ENCODE measurements around the gene MRPL10. TPM values are rescaled to one million over a fixed set of nuclear protein-coding genes. Genes with fewer than 3 reads are reported as not detected.

Gene MRPL10
- total RNA-seq, 4 donors from 2014 or later, result 34.9 to 74.9 (median 55.0) TPM

DNA sequence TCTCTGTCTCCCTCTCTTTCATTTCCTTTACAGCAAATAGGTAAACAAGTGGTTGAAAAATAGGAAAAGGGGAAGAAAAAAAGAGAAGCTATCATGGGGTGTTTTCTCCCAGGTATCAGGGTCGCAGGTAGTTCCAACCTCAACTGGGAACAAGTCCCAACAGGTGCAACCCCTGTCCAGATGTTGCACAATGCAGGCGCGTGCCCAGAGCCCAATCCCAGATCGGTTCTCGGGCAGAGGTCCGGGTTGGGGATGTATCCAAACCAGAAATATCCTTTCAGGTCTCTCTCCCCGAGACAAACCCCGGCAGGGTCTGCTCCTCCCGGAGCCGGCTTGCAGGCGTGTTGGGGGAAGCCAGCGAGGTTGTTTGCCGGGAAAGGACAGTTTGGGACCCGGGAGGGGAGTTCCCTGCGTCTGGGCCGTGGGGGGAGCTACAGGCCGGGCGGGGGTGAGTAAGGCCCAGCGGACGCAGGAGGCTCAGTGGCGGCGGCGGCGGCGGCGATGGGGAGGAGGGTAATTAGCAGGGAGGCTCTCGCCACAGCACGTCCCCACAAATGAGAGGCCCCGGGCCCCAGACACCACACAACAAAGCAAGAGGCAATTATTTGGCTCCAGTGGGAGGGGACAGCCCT, 40.8 kb upstream of the MRPL10 start:
- peaks cover 98% of the 10 kb centered on the region for H3K27me3 ChIP-seq
- no peaks in the 10 kb centered on the region for H3K36me3 ChIP-seq
- no peak overlapping the region for H3K27ac ChIP-seq
- ATAC-seq, result no peak
- TF ChIP-seq, protein P1, sequence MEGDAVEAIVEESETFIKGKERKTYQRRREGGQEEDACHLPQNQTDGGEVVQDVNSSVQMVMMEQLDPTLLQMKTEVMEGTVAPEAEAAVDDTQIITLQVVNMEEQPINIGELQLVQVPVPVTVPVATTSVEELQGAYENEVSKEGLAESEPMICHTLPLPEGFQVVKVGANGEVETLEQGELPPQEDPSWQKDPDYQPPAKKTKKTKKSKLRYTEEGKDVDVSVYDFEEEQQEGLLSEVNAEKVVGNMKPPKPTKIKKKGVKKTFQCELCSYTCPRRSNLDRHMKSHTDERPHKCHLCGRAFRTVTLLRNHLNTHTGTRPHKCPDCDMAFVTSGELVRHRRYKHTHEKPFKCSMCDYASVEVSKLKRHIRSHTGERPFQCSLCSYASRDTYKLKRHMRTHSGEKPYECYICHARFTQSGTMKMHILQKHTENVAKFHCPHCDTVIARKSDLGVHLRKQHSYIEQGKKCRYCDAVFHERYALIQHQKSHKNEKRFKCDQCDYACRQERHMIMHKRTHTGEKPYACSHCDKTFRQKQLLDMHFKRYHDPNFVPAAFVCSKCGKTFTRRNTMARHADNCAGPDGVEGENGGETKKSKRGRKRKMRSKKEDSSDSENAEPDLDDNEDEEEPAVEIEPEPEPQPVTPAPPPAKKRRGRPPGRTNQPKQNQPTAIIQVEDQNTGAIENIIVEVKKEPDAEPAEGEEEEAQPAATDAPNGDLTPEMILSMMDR (IDR thresholded peaks at IDR 0.05), result no peak
- TF ChIP-seq POLR2A (IDR thresholded peaks at IDR 0.05), result no peak
- no peak for TF ChIP-seq POLR2AphosphoS5 (IDR thresholded peaks at IDR 0.05)
- no peak for TF ChIP-seq EP300 (IDR thresholded peaks at IDR 0.05)
- no peaks in the 10 kb centered on the region for H3K9me3 ChIP-seq
- H3K4me1 ChIP-seq, result peaks cover 0 to 7% (median 0%) of the 10 kb centered on the region in 3 donors
- H3K4me3 ChIP-seq, result no peak overlapping the region
- WGBS, 2 donors (ENCODE audit: low coverage in 1 of 2), result 30% methylated on average over 5 of the region's 29 CpGs; no CpG with 5 or more reads in 1 of the 2 donors

GRCh38 chr17:47871048-47871447, 39.7 kb upstream of the MRPL10 start:
- peaks cover 0 to 7% (median 0%) of the 10 kb centered on the region in 3 donors for H3K4me1 ChIP-seq
- no peak overlapping the region for H3K4me3 ChIP-seq
- no peak for ATAC-seq
- no peaks in the 10 kb centered on the region for H3K9me3 ChIP-seq
- H3K36me3 ChIP-seq, result no peaks in the 10 kb centered on the region
- H3K27me3 ChIP-seq, result peaks cover 100% of the 10 kb centered on the region
- TF ChIP-seq POLR2AphosphoS5 (IDR thresholded peaks at IDR 0.05) (no peak), POLR2A (IDR thresholded peaks at IDR 0.05) (no peak), EP300 (IDR thresholded peaks at IDR 0.05) (no peak)
- TF ChIP-seq, protein P1 (IDR thresholded peaks at IDR 0.05), result no peak
- H3K27ac ChIP-seq, result no peak overlapping the region

DNA sequence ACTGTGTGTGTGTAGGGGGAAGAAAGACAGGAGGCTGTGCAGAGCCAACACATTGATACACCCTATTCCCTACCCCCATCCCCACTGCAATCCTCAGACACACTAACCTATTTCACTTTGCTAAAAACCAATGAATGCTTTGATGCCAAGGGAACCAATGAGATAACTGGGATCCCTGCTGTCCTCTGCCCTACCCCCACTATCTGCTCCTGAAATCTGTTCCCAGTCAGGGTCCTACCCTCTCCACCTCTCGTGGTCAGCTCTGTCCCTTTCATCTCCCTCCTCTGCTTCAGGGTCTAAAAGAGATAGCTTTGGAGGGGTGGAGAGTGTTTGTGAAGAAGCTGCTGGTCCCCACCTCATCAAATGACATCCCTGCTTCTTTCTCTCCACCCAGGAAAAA, 38.7 kb upstream of the MRPL10 start:
- no peak overlapping the region for H3K4me3 ChIP-seq
- 14% methylated on average over 1 of the region's 1 CpG; no CpG with 5 or more reads in 1 of the 2 donors for WGBS, 2 donors (ENCODE audit: low coverage in 1 of 2)
- H3K4me1 ChIP-seq, result peaks cover 0 to 7% (median 0%) of the 10 kb centered on the region in 3 donors
- H3K36me3 ChIP-seq, result no peaks in the 10 kb centered on the region
- H3K27ac ChIP-seq, result no peak overlapping the region
- no peaks in the 10 kb centered on the region for H3K9me3 ChIP-seq
- no peak for ATAC-seq
- H3K27me3 ChIP-seq, result peaks cover 97% of the 10 kb centered on the region
- no peak for TF ChIP-seq EP300 (IDR thresholded peaks at IDR 0.05)
- TF ChIP-seq POLR2AphosphoS5 (IDR thresholded peaks at IDR 0.05), result no peak
- TF ChIP-seq POLR2A (IDR thresholded peaks at IDR 0.05), result no peak
- TF ChIP-seq, protein P1 (IDR thresholded peaks at IDR 0.05), result no peak

- TF ChIP-seq, protein P1 (IDR thresholded peaks at IDR 0.05), result no peak
- no CpG with 5 or more reads among the region's 2 CpGs for WGBS, 2 donors (ENCODE audit: low coverage in 1 of 2)
- H3K4me3 ChIP-seq, result no peak overlapping the region
- peaks cover 94% of the 10 kb centered on the region for H3K27me3 ChIP-seq
- H3K4me1 ChIP-seq, result peaks cover 0 to 7% (median 0%) of the 10 kb centered on the region in 3 donors
- no peak for ATAC-seq
- H3K36me3 ChIP-seq, result no peaks in the 10 kb centered on the region
- no peaks in the 10 kb centered on the region for H3K9me3 ChIP-seq
- no peak overlapping the region for H3K27ac ChIP-seq
Measured at GRCh38 chr17:47869114-47869513, 37.8 kb upstream of the MRPL10 start.

DNA sequence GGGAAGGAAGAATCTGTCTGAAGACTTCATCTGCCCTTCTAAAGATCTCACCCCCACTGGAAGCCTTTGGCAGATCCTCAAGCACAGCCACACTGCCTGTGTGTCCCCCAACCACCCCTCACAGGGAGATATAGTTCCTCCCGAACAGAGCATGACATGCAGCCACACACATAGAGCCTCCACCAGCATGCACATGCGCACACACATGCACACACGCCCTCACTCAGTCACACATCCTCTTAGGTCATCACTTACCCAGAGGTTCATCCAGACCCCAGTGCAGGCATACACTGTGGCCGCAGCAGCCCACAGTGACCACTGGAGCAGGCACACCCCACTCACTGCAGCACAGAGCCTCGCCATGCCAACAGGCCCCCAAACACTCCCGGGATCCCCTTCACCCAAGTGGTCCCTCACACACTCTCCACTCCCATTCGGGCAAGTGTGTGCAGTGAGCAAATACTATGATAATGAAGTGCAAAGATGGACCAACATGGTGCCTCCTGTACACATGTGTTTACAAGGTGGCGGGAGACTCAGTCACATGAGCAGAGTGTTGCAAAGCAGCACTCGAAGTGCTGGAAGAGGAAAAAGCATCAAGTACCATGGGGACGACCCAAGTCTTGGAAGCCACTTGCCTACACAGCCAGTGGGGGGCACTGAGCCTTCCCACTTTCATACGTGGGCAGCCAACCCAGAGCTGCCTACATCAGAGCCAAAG, 36.6 kb upstream of the MRPL10 start:
- WGBS, 2 donors (ENCODE audit: low coverage in 1 of 2), result 81 to 84% methylated on average over 5 to 9 of the region's 11 CpGs
- ATAC-seq, result no peak
- Histone ChIP-seq H3K9me3 (no peaks in the 10 kb centered on the region), H3K36me3 (no peaks in the 10 kb centered on the region), H3K27ac (no peak overlapping the region), H3K4me3 (no peak overlapping the region), H3K4me1 (peaks cover 0 to 7% (median 0%) of the 10 kb centered on the region in 3 donors), H3K27me3 (peaks cover 83% of the 10 kb centered on the region)
- TF ChIP-seq POLR2A (IDR thresholded peaks at IDR 0.05), result no peak
- no peak for TF ChIP-seq EP300 (IDR thresholded peaks at IDR 0.05)
- TF ChIP-seq, protein P1 (IDR thresholded peaks at IDR 0.05), result no peak
- TF ChIP-seq POLR2AphosphoS5 (IDR thresholded peaks at IDR 0.05), result no peak

Measured in gastroesophageal sphincter (tissue), 4 donors.